Measurements from ENCODE around the gene FAM240B.
A peak's percentile ranks its signal among the peaks of the same experiment; 100 is the strongest.

The FAM240B gene

DNA sequence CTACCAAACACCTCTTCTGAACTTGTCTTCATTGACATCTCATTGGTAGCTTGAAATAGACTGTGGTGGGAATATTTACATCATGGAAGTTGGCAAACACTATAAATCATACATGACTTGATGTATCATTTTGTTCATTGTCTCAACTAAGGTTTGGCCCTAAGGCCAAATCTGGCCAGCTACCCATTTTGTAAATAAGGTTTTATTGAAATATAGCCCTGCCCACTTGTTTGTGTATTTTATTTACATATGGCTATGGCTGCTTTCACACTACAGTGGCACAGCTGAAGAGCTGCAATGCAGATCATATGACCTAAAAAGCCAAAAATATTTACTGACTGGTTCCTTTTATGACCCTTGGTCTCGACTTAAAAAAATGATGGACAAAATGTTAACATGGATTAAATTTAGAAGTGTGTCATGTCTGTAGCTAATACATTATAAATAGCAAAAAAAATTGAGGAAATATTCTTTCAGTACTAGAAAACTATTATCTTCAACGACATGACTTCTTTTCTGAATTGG, 22.1 kb downstream of the FAM240B start:
- DNase-seq = no peak

DNA sequence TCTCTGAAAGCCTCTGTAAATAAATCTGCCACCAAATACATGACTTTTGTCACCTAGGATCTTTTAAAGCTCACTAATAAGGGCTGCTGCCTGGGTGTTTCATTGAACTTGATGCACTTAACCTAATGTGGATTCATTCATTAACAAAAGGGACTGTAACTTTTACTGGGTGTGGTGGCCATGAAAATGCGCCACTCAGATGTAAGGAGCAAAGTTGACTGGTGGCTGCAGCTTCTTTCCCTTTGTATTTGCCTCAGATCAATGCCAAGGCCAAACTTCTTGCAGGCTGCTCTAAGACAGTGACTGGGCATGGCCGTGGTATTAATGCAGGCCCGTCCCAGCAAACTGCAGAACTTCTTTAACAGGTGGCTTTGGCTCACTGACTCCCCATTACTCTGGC, 22.9 kb downstream of the FAM240B start:
- no peak for DNase-seq

DNA sequence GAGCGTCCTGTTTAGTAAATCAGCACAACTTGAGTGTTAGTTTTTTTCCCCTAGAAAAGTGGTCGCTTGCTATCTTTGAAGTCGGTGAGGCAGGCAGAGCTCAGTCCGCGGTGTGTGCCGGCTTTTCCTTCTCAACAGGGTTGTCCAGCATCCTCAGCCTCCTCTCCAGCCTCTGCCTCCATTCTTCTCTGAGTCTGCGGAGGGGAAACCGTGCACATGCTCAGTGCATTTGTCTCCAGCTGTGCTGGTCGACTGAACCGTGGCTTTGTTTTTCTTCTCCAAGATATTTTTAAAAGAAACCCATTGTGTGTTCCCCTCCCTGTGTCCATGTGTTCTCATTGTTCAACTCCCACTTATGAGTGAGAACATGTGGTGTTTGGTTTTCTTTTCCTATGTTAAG, 25.3 kb downstream of the FAM240B start:
- DNase-seq = no peak

DNA sequence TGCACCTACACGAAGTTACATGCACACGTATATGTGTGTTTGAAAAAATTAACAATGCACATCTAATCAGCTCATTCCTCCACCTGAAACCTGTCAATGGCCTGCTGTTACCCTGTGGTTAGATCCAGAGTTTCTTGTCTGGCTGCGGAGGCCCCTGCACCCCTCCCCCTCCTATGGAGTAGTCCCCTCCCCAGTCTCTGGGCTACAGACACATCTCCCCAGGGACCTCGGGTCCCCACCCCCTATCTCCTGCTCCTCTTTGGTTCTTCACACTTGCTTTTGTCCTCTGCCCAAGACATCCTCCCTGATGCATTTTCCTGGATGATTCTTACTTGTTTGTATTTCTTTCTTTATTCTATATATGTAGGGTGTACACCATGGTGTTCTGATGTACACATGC, 27.2 kb downstream of the FAM240B start:
- DNase-seq = no peak

DNA sequence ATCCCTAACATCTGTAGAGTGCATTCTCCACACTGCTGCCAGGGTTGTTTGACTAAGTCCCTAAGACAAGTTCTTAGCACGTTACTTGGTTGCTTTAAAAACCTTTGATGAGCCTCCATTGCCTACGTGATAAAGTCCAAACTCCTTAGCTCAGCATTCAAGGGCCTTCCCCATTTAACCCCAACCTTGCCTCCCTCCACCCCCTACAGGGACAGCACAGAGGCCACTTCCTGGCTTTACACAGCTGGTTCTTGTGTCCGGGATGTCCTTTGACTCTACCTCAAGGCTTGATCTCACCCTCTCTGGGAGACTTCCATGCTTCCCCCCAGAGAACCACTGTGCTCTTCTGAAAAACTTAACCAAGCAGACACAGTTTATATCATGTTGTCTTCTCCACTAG, 29.4 kb downstream of the FAM240B start:
- DNase-seq = no peak

DNA sequence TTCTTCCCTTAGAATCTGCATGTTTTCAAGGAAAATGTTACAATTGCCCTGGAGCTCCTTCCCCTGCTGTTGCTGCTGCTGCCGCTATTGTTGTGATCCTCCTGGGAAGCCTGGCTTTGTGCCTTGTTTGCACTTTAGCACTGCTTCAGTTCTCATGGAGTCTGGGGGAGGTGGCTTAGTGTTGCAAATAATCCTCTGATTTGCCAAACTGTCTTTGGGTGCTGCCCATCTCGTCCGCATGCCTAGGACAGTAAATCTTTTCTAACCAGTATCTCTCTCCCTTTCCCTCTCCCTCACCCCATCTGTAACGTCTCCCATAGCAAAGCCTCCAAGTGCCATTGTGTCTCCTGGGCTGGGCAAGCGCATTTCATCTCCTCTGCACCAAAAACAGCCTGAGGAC, 30.3 kb downstream of the FAM240B start:
- DNase-seq = peak; percentile 91

DNA sequence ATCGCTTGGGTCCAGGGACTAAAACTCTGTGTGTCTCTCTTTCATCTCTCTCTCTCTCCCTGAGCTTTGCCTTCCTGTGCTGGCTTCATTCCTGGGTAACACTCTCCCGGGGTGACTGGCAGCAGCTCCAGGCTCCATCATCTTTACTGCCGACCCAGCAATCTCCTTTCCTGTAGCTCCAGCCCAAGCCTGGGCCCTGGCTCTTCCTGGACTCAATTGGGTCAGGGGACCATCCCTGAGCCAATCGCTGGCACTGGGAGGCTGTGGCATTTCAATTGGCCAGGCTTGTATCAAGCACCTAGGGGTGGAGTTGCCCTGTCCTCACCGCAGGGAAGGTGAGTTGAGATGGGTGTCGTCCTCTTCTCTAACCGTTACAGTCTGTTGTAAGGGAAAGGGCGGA, 31.9 kb downstream of the FAM240B start:
- no peak for DNase-seq

DNA sequence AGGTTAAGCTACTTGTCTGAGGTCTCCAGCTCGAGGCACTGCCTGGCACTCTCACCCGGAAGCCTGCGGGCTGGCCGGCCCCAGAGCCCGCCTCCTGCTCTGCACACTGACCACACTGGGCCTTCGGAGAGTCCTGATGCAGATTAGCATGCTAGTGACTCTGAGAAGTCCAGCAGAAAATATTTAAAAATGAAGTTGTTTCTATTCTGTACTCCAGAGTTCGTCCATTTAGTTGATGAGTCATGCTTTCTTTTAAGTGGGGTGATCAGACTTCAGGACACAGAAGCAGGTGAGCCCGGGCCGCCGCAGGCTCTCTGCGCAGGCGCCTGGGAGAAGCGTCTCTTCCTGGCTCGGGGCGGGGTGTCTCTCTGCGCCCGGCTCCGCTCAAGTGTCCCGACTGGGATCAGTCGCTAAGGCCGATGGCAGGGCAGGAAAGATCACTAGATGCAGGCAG, 32.5 kb downstream of the FAM240B start:
- DNase-seq = no peak

DNA sequence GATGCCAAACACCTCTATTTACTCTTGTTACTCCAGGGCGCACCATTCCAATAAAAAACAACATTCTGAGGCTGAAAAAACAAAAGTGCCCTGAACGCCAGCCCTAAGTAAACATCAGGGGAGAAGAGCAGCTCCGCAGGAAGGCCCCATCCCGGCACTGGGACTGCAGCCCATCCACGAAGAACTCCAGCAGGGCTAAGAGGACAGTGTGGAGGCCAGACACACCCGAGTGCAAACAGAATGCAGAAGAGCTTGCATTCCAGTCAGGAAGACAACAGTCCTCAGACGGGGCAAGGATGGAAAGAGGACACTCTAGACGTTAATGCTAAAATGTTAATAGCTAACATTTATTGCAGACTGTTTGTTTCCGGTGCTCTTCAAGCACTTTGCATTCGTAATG, 33.0 kb downstream of the FAM240B start:
- DNase-seq = no peak

DNA sequence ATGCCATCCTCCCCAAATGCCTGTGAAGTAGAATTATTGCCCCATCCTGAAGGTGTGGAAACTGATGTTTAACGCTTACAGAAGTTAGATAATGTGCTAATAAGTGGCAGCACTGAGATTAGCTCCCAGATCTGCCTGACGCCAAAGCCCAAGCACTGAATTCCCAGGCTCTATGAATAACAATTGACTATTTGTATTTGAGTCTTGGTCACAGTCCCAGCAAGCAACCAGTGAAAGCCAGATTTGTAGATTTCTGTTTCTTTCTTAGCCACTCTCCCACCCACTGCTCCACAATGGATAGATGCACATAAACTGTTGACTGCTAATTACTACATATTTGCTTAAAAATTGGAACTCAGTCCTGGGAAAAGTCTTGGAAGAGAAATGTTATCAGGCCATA, 34.4 kb downstream of the FAM240B start:
- DNase-seq = no peak

DNA sequence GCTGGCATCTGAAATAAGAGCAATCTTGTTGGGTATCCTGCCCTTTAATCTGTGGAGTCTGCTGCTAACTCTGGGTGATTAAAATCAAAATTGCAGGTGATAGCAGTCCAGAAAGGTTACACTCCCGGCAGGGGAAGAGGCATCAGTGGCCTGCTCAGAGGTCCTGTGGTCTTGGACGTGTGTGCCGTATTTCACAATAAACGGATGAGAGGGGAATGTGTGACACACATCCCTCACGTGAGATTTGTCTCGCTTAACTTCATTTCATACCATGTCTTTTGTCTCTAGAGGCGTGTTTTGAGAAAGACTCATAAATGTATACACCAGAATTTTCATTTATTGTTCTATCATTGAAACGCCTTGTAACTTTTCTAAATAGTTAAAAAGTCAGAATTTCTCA, 36.6 kb downstream of the FAM240B start:
- DNase-seq = no peak

DNA sequence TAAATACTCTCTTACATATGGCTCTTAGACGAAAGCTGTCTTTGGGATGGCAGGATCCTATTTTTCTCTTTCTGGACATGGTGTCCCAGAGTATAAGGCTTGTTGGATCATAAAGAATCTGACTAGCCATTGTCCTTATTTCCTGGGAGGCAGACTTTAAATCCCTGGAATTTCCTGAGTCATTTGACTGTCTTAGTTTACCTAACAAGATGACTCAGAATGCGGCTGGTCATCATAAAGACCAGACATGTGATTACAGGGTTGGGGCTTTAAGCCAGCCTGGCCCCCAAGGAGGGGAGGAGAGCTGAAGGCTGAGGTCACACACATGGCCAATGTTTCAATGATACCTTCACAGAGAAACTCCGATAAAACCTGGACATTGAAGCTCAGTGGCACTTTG, 37.2 kb downstream of the FAM240B start:
- no peak for DNase-seq

DNA sequence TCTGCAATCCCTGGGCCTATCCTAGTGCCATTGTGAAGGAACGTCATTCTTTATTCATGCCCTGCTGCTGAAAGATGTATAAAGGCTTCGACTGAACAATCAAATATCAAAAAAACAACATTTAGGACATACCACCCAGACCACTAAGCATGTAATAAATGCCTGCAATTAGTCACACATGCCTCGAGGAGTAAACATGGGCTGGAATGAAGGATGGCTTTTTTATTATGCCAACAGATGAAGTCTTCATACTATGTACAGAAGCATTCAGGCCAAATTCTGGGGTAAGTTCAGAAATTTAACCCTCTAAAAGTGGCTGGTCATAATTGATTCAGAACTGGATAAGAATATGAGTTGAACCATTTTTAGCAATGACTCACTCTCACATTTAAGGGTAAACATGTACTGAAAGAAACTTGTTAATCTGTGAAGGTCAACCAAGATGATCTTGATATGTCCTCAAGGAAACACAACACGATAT, 38.1 kb downstream of the FAM240B start:
- DNase-seq = no peak

DNA sequence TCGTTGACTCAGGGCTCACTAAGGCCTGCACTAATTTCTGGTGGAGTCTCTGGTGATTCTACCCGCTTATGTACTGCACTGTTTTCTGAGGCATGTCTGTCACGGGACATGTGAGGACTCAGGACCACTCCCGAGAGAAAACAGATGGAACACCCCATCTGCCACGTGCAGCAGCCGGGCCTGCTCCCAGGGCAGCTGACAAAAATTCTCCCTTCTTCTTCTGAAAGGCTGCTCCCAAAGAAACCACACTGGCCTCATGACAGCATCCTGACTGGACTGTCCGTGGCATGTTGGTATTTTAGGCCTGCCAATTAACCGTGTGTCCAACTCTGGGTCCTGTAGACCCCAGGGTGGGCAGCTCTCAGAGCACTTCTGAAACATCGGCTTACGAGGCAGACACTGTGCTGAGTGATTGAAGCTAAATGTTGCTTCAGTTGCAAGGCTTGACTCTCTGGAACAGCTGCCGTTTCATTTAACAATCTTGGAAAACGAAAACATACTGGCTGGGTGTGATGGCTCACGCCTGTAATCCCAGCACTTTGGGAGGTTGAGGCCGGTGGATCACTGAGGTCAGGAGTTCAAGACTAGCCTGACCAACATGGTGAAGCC, 39.0 kb downstream of the FAM240B start:
- peak; percentile 96 for DNase-seq

DNA sequence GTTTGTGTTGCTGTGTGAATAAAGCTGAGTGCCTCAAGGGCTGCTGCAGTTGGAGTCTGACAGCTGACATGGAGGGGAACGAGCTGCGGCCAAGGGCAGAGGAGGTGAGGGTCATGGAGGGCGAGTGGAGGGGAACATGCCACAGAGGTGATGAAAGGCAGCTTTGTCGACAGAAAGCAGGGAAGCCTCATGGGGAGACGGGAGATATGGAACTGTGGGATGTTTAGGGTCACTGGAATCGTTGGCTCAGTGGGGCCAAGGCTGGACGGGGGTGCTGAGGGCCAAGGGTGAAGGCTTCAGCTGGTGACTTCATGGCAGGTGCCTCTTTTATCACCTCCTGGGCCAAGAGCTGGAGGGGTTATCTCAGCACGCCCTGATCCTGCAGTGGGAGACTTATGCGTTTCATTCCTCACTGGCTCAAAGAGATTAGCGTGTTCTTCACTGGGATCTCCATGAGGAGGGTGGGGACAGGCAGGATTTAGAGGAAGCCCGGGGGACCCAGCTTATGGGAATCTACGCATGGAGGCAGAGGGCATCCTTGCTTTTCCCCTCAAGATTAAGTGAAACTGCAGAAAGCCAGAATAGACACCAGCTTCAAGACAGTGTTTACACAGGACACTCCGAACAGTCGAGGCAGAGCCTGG, 42.2 kb downstream of the FAM240B start:
- DNase-seq = no peak

DNA sequence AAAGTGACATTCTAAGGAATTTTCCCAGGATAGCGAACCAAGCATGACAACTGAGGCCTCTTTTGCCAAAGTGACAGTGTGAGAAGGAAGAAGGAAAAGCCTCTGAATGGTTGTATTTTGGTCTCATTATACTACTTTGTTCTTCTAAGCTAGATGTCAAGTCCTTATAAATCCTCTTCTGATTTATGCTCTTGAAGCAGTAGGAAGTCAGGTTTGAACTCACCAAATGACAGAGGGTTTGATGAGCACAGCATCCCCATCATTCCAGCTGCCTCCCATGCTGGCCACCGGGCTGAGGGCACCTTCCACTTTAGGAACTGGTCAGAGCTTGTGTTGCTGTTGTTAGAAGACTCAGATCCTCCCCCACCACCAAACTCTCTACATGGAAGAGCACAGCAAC, 44.1 kb downstream of the FAM240B start:
- no peak for DNase-seq

DNA sequence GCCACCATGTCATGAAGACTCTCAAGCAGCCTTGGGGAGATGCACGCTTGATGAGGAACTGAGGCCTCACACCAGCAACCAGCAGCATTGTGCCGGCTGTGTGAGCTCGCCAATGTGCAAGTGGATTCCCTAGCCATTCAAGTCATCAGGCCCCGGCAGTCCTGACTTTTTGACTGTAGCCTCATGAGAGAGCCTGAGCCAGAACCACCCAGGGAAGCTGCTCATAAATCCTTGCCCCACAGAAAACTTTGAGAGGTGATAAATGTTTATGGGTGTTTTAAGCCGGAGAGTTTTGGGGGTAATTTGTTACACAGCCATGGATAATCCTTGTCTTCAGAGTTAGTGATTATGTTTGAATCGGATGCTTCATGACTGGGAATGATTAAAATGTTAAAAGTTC, 44.7 kb downstream of the FAM240B start:
- DNase-seq = no peak

DNA sequence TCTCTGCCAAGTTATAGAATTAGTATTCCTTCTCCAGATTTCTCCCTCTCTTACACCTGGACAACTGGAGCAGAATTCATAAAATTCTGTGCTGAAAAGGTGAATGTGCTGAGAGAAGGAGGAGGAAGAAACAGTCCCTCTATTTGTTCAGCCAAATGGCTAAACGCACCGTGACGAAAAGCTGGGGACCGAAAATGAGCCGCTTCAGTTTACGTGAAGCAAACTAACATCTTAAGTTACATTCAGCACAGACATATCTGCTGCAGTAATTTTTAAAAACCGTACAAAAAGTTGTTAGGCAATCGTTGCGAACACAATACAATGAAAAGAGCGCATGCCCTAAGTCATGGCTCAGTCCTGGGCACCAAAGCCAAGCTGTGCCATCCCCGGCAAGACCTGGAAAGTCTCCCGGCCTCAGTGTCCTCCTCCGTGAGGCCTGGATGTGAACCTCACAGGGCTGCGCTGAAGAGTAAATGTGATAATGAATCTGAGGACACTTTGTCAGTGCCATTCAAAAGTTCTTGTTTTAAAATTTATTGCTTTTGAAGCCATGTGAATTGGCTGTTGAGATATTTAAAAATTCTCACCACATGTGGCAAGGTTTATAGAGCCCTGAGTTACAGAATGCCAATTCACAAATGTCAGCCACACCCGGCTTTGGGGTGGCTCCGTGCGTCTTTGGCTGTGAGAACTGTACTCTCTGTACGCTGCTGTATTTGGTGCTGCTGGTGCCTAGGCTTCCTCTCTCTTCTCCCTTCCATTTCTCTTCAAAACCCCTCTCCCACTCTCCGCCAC, 46.3 kb downstream of the FAM240B start:
- DNase-seq = no peak

DNA sequence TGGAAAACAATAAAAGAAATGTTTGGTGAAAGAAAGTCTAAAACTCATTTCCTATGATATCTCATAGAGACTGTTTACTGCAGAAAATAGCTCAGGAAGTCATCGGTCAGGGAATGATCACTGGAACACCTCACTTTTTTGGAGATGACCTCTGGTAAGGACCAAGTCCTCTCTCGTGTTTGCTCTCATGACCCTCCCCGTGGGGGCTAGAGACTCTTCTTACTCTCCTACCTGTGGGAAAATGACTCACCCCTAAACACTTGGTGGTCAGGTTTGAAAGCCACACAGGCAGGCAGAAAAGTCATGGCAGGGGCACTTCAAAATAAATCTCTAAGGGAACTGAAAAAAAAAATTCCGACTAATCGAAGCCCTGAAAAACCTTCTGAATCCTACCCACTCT, 48.2 kb downstream of the FAM240B start:
- no peak for DNase-seq

DNA sequence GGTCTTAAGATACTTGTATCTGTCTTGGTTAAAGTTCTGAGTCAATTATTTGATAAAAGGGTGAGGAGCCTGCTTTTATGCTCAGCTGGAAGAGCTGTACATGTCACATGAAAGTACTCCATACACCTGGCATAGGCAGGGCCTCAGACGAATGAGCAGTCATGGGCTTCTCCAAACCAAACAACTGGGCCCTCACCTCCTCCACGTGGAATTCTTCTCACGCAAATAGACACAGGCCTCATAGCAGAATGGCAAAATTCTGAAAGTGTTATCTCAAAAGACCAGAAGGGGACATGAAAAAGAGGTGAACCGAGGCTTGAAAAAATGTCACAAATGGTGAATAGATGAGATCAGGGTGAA, 48.6 kb downstream of the FAM240B start:
- DNase-seq = no peak

DNA sequence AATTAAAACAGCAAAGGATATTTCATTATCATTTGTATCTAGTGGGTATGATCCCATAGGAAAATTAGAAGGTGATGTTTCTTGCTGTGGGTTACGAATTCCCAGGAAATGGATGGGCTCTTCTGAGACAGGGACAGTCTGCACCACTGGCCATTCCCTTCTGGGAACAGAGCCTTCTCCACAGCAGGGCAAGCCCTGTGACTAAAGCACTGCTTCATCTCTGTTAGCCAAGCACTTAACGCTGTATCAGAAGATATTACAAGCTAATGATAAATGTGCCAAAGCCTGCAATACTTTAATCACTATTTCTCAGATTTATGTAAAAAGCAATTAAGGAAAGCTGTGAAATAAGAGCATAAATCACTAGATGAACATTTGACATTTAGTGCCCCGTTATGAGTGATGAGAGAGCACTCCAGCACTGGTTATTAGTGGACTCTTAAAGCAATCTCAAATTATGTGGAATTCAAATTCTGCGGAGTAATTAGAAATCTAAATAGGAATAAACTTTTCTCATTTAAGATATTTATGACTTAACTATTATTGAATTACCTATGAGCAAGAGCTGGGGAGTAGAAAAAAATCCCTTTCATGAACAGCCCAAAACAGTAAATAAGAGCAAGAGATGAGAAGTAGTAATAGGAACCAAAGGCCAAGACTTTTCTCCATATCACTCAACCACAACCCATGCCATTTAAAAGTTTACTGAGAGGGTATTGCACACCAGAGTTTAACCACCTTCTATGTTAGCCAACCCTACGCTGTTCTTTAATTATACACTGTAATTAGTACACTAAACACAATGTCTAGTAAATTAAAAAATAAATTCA, 49.2 kb downstream of the FAM240B start:
- no peak for DNase-seq

DNA sequence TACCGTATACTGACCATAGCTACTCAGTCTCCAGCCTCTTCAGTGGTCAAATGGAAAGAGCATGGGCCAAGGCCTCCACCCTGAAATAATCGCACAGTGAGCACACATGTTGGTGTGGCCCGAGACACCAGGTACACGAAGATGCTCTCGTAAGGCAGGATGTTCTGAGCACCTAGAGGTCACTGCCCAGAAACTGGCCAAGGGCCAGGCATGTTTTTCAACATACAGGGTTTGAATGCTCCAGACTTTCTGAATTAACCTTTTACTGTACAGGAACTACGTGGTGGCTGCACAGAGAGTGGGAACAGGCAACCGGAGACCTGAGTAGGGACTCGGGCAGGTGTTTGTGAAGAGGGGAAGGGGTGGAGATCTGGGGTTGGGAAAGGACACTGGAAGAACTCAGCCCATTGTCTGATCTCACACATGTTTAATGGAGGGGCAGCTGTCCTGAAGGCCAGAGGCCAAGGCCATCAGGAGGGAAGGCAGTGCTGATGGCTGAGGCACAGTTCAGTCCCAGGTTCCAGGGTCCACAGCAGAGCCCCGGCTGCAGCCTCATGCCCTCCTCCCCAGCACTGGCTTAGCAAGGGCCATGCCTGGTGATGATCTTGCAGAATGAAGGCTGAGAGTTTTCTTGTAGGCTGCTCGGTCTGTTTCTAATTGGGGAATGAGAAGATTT, 51.0 kb downstream of the FAM240B start:
- DNase-seq = no peak

Data from NCI-H1694 (cell line).